ENCODE results near the gene C1orf159.

DNA sequence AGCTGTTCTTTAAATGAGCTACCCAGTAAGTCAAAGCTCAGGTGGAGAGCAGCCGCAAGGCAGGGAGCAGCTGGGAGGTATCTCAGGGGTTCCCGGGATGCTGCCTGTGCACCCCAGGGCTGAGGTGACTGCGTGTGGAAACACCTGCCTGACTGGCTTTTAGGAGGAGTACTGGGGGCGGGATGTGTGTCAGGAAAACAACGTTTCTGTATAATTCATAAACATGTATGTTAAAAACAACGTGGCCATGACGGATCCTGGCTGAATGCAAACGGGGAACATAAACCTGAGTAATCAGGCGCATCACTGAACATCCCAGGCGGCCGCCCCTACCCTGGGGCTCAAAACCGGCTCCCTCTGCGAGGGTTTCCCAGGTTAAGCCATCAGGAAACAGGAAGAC lies 1.5 kb downstream of the C1orf159 start:
- TF ChIP-seq CEBPZ (IDR thresholded peaks at IDR 0.05; ENCODE audit: low read depth, low read length) = no peak
- no peak for TF ChIP-seq ZBTB4 (CRISPR knock-in tag; IDR thresholded peaks at IDR 0.05)
- TF ChIP-seq RFX5 (IDR thresholded peaks at IDR 0.05; ENCODE audit: low read depth, low read length) = no peak

All from GM12878 (cell line).